ENCODE measurements around the gene MAGI1. TPM values are rescaled to one million over a fixed set of nuclear protein-coding genes. Genes with fewer than 3 reads are reported as not detected.

The MAGI1 gene
- total RNA-seq, 1 donor from 2014 or later, result 47.1 TPM

DNA sequence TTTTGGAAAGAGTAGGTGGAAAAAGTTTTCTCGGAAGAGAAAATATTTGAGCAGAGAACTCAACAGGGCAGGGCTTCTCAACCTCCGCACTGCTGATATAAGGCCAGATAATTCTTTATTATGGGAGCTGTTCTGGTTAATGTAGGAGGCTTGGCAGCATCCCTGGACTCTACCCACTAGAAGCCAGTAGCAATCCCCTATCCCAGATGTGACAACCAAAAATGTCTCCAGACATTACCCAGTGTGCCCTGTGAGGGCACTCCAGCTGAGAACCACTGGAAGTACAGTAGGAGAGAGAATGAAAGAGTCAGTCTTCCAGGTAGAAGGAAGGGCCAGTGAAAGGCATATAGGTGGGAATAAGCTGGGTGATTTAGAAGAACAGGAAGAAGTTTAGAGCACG, 703.1 kb downstream of the MAGI1 start:
- intact Hi-C loops (cut with DNase I), result no loop called here
- no peaks in the 10 kb centered on the region for H3K27me3 ChIP-seq
- H3K36me3 ChIP-seq, result no peaks in the 10 kb centered on the region
- no peak for DNase-seq (ENCODE audit: extremely low spot score in 2 of 2)
- H3K27ac ChIP-seq, result no peak overlapping the region
- H3K4me3 ChIP-seq, result no peak overlapping the region
- H3K9me3 ChIP-seq, result no peaks in the 10 kb centered on the region
- H3K4me1 ChIP-seq, result no peaks in the 10 kb centered on the region
- TF ChIP-seq POLR2AphosphoS5 (IDR thresholded peaks at IDR 0.05; ENCODE audit: insufficient read depth in 1 of 2, low read depth in 1 of 2) (no peak), POLR2A (IDR thresholded peaks at IDR 0.05) (no peak)
- TF ChIP-seq, protein P1, sequence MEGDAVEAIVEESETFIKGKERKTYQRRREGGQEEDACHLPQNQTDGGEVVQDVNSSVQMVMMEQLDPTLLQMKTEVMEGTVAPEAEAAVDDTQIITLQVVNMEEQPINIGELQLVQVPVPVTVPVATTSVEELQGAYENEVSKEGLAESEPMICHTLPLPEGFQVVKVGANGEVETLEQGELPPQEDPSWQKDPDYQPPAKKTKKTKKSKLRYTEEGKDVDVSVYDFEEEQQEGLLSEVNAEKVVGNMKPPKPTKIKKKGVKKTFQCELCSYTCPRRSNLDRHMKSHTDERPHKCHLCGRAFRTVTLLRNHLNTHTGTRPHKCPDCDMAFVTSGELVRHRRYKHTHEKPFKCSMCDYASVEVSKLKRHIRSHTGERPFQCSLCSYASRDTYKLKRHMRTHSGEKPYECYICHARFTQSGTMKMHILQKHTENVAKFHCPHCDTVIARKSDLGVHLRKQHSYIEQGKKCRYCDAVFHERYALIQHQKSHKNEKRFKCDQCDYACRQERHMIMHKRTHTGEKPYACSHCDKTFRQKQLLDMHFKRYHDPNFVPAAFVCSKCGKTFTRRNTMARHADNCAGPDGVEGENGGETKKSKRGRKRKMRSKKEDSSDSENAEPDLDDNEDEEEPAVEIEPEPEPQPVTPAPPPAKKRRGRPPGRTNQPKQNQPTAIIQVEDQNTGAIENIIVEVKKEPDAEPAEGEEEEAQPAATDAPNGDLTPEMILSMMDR (IDR thresholded peaks at IDR 0.05), result no peak

DNA sequence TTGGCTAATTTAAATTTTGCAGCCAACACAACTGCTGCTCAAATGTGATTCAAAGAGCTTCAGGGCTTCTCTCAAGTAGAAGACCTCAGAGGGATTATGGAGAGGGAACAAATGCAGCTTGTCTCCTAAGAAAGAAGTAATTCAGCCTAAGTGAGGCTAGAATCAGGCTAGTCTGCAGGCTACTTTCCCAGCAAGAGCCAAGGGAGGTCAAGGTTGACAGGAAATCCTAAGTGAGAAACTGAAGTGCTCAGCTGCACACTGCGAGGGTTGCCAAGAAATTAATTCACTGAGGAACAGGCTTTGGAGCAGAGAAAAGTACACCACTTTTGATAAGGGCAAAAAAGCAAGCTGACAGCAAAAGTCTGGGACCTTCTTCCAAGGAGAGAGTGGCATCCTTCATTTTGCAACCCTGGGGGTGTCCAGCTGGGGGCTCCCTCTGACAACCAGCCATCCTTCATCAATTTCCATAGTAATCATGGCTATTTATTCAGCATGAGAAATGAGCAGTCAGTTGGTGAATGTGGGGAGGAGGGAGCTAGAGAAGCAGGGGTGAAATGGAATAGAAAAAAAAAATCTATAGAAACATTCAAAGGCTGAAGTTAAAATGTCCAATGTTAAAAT, 704.6 kb downstream of the MAGI1 start:
- Histone ChIP-seq H3K27ac (no peak overlapping the region), H3K27me3 (no peaks in the 10 kb centered on the region), H3K9me3 (no peaks in the 10 kb centered on the region), H3K4me3 (no peak overlapping the region), H3K36me3 (no peaks in the 10 kb centered on the region), H3K4me1 (no peaks in the 10 kb centered on the region)
- DNase-seq (ENCODE audit: extremely low spot score in 2 of 2), result no peak
- TF ChIP-seq POLR2AphosphoS5 (IDR thresholded peaks at IDR 0.05; ENCODE audit: insufficient read depth in 1 of 2, low read depth in 1 of 2) (no peak), POLR2A (IDR thresholded peaks at IDR 0.05) (no peak)
- TF ChIP-seq, protein P1 (IDR thresholded peaks at IDR 0.05), result no peak
- intact Hi-C loops (cut with DNase I), result no loop called here

DNA sequence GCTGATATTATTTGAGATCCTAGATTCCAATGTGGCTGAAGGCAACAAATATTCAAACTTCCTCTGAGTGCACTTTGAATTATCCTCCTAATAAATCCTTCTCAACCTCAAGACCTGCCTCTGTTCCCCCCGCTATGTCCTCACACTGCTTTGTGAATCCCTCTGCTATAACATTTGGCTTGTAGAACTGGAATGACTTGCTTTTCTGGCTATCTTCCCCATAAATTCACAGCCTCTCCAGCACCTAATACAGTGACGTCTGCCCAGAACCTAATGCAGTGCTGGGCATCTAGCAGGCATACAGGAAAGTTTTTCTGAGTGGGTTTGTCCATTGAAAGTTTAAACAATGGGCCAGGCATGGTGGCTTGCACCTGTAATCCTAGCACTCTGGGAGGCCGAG, 707.0 kb downstream of the MAGI1 start:
- Histone ChIP-seq H3K27ac (no peak overlapping the region), H3K9me3 (no peaks in the 10 kb centered on the region), H3K4me1 (no peaks in the 10 kb centered on the region), H3K27me3 (no peaks in the 10 kb centered on the region), H3K4me3 (no peak overlapping the region), H3K36me3 (no peaks in the 10 kb centered on the region)
- TF ChIP-seq POLR2A (IDR thresholded peaks at IDR 0.05) (no peak), POLR2AphosphoS5 (IDR thresholded peaks at IDR 0.05; ENCODE audit: insufficient read depth in 1 of 2, low read depth in 1 of 2) (no peak)
- TF ChIP-seq, protein P1 (IDR thresholded peaks at IDR 0.05), result no peak
- DNase-seq (ENCODE audit: extremely low spot score in 2 of 2), result no peak
- intact Hi-C loops (cut with DNase I), result no loop called here

DNA sequence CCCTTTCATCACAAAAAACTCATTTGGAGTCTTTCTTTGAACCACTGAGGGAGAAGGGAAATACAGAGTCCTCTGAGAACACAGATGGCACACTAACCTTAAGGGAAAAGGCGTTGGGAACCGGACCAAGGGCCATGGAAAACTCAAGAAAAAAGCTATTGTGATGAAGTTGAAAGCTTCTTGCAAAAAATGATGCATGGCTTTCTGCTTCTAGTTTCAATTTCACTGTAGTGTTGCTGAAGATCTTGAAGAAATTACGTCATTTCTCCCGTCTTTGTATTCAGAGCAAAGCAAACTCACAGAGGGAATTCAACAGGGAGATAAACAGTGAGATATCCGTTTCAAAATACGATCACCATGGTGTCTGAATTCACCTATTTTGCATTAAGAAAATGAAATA, 708.6 kb downstream of the MAGI1 start:
- H3K36me3 ChIP-seq, result no peaks in the 10 kb centered on the region
- no peak overlapping the region for H3K27ac ChIP-seq
- no peaks in the 10 kb centered on the region for H3K9me3 ChIP-seq
- TF ChIP-seq, protein P1 (IDR thresholded peaks at IDR 0.05), result no peak
- TF ChIP-seq POLR2AphosphoS5 (IDR thresholded peaks at IDR 0.05; ENCODE audit: insufficient read depth in 1 of 2, low read depth in 1 of 2), result no peak
- TF ChIP-seq POLR2A (IDR thresholded peaks at IDR 0.05), result no peak
- no peak for DNase-seq (ENCODE audit: extremely low spot score in 2 of 2)
- H3K27me3 ChIP-seq, result no peaks in the 10 kb centered on the region
- intact Hi-C loops (cut with DNase I), result no loop called here
- no peaks in the 10 kb centered on the region for H3K4me1 ChIP-seq
- no peak overlapping the region for H3K4me3 ChIP-seq

DNA sequence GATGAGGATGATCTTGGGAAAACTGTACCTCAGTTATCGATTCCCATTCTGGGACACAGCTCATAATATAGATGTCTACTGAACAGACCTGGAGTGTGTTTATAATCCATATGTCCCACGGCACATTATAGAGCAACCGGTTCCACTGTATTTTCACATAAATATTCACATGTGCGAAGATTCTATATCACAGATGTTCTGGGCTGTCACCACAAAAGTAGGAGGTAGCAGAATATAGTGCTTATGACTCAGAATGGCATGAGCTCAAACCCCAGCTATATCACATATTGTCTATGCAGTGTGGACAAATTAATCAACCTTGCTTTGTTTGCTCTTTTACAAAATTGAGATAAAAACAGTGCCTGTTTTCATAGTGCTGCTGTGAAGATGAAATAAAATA, 710.6 kb downstream of the MAGI1 start:
- no peak for TF ChIP-seq POLR2AphosphoS5 (IDR thresholded peaks at IDR 0.05; ENCODE audit: insufficient read depth in 1 of 2, low read depth in 1 of 2)
- TF ChIP-seq, protein P1 (IDR thresholded peaks at IDR 0.05), result no peak
- no peak for TF ChIP-seq POLR2A (IDR thresholded peaks at IDR 0.05)

More for the DNA sequence above, 710.6 kb downstream of the MAGI1 start:
- DNase-seq (ENCODE audit: extremely low spot score in 2 of 2), result no peak
- no peaks in the 10 kb centered on the region for H3K9me3 ChIP-seq
- intact Hi-C loops (cut with DNase I), result no loop called here
- no peaks in the 10 kb centered on the region for H3K4me1 ChIP-seq
- no peak overlapping the region for H3K4me3 ChIP-seq
- H3K36me3 ChIP-seq, result no peaks in the 10 kb centered on the region
- H3K27me3 ChIP-seq, result no peaks in the 10 kb centered on the region
- H3K27ac ChIP-seq, result no peak overlapping the region

All from vagina (tissue), 2 donors.